PC-9 (cell line): ENCODE results near the gene QTRT2.

Experiments
- CTCF ChIP-seq: fragments of 200-600 bp; sonication (generic); conservative IDR thresholded peaks from 2 replicates; pipeline ENCODE4 v1.6.1; 2017; ENCODE audit warnings: mixed run types, antibody characterized with exemption, mild to moderate bottlenecking, moderate library complexity
- EZH2 ChIP-seq: fragments of 200-600 bp; sonication (generic); IDR thresholded peaks from 2 replicates; pipeline ENCODE4 v1.8.0; 2017; ENCODE audit warnings: antibody characterized with exemption, low read depth

DNA sequence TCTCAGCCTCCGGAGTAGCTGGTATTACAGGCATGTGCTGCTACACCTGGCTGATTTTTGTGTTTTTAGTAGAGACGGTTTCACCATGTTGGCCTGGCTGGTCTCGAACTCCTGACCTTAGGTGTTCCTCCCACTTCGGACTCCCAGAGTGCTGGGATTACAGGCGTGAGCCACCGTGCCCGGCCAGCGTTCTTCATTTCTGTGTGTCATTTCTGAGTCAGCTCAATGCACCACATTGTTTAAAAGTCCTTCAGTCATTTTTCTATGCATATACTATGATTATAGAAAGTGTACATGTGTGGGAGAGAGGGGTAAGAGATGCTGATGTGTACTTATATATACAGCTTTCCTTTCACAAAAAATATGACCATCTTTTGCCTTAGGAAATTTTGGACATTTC, 2.1 kb downstream of the QTRT2 start:
- TF ChIP-seq CTCF (no peak), EZH2 (no peak)
